Stimulated activated CD8-positive, alpha-beta memory T cell treated with anti-CD3 and anti-CD28 coated beads, Interleukin-4, amount 100 ng/mL, for 4 hours (primary cell): ENCODE data around the gene SLC7A6OS.

Experiments
- DNase-seq, 2 donors: peaks; one replicate each; pipeline ENCODE4 v3.0.0-alpha.2; 2020; ENCODE audit warnings: low read depth in 2 of 2, low spot score in 1 of 2

Gene SLC7A6OS

GRCh38 chr16:68310774-68311511, at the start of gene SLC7A6OS, which contains the start of gene PRMT7:
TSS of gene SLC7A6OS (minus strand) at chr16:68310946. CDS start at chr16:68310926, 20 bp downstream.
TSS of gene PRMT7 (plus strand) at chr16:68311019. CDS start at chr16:68315980, 4,961 bp downstream.
- peak; percentile 77 to 84 for DNase-seq

- DNase-seq: no peak
Observed at GRCh38 chr16:68359398-68360191, 48.8 kb upstream of the SLC7A6OS start.

- DNase-seq: no peak
Observed at GRCh38 chr16:68358951-68359350, 48.2 kb upstream of the SLC7A6OS start.

- DNase-seq: no peak
Observed at GRCh38 chr16:68357923-68358322, 47.2 kb upstream of the SLC7A6OS start.

GRCh38 chr16:68357521-68357922, 46.8 kb upstream of the SLC7A6OS start:
- DNase-seq: no peak

GRCh38 chr16:68356919-68357286, 46.2 kb upstream of the SLC7A6OS start:
- DNase-seq: no peak

- DNase-seq: peak in 1 of 2 donors; percentile 45
Observed at GRCh38 chr16:68356249-68356918, 45.6 kb upstream of the SLC7A6OS start.

GRCh38 chr16:68355447-68356248, 44.9 kb upstream of the SLC7A6OS start:
- DNase-seq: no peak

- no peak for DNase-seq
Observed at GRCh38 chr16:68354816-68355215, 44.1 kb upstream of the SLC7A6OS start.

GRCh38 chr16:68353366-68353765, 42.6 kb upstream of the SLC7A6OS start:
- no peak for DNase-seq

GRCh38 chr16:68351991-68352431, 41.3 kb upstream of the SLC7A6OS start:
- no peak for DNase-seq

- DNase-seq: no peak
Observed at GRCh38 chr16:68351463-68351862, 40.7 kb upstream of the SLC7A6OS start.

- no peak for DNase-seq
Observed at GRCh38 chr16:68350813-68351350, 40.1 kb upstream of the SLC7A6OS start.

GRCh38 chr16:68349838-68350410, 39.2 kb upstream of the SLC7A6OS start:
- no peak for DNase-seq

GRCh38 chr16:68348639-68349445, 38.1 kb upstream of the SLC7A6OS start:
- DNase-seq: no peak

GRCh38 chr16:68347605-68348004, 36.9 kb upstream of the SLC7A6OS start:
- no peak for DNase-seq

GRCh38 chr16:68346892-68347480, 36.2 kb upstream of the SLC7A6OS start:
- no peak for DNase-seq

- no peak for DNase-seq
Observed at GRCh38 chr16:68345958-68346635, 35.4 kb upstream of the SLC7A6OS start.
